Adrenal gland (tissue), 5 donors: ENCODE measurements around the gene PARD6B.

Experiments
- POLR2A ChIP-seq, 2 donors: fragments of 450-650 bp; IDR thresholded peaks; one replicate each; pipeline ENCODE4 v1.6.1; 2017; ENCODE audit warnings: antibody characterized with exemption in 2 of 2, mild to moderate bottlenecking in 2 of 2, moderate library complexity in 1 of 2
- TF ChIP-seq, protein P1 (sequence below), 6 experiments: fragments of 450-650 bp in 4 of 6; fragments of 200-600 bp in 2 of 6; sonication (generic) in 1 of 6; IDR thresholded peaks; 1 replicate in 5 of 6; 2 replicates in 1 of 6; pipeline versions ENCODE4 v1.5.1 to v1.8.0; 2016 to 2021; ENCODE audit warnings: antibody characterized with exemption in 6 of 6, mild to moderate bottlenecking in 2 of 6, moderate library complexity in 1 of 6
- donor health status: DM: no; HTN: no; CAD: no.

DNA sequence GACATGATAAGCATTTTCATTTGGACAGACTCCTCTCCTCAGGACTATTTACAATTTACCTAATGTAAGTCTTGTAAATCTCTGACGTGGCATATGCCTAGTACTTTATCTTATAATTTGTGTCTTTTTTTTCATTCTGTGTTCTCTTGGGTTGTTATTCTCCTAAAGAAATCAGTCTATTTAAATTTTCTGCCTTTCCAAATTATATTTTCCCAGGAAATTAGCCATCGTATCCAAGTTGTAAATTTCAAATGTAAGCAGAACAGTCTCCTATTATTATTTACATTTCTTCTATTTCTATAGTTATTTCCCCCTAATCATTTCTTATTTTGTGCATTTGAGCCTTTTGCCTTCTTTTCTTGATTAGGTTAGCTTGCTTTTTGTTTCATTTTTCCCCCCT lies 46.0 kb downstream of the PARD6B start:
- no peak for TF ChIP-seq POLR2A (IDR thresholded peaks at IDR 0.05)
- TF ChIP-seq, protein P1, sequence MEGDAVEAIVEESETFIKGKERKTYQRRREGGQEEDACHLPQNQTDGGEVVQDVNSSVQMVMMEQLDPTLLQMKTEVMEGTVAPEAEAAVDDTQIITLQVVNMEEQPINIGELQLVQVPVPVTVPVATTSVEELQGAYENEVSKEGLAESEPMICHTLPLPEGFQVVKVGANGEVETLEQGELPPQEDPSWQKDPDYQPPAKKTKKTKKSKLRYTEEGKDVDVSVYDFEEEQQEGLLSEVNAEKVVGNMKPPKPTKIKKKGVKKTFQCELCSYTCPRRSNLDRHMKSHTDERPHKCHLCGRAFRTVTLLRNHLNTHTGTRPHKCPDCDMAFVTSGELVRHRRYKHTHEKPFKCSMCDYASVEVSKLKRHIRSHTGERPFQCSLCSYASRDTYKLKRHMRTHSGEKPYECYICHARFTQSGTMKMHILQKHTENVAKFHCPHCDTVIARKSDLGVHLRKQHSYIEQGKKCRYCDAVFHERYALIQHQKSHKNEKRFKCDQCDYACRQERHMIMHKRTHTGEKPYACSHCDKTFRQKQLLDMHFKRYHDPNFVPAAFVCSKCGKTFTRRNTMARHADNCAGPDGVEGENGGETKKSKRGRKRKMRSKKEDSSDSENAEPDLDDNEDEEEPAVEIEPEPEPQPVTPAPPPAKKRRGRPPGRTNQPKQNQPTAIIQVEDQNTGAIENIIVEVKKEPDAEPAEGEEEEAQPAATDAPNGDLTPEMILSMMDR (IDR thresholded peaks at IDR 0.05), result no peak
